DMS53 treated with DMSO at 0.1 percent for 48 hours (cell line): Measurements from ENCODE around the gene LRCH2.
"Not testable (repeated sequence)": the region's sequence is repeated elsewhere in the genome, so short reads cannot be mapped to it uniquely, and the experiment has no call there.

Source experiments
- DNase-seq: peaks from one replicate; lab custom pipeline; 2025; ENCODE audit not compliant: unreplicated experiment; lab: John Stamatoyannopoulos, UW

LRCH2 gene, protein sequence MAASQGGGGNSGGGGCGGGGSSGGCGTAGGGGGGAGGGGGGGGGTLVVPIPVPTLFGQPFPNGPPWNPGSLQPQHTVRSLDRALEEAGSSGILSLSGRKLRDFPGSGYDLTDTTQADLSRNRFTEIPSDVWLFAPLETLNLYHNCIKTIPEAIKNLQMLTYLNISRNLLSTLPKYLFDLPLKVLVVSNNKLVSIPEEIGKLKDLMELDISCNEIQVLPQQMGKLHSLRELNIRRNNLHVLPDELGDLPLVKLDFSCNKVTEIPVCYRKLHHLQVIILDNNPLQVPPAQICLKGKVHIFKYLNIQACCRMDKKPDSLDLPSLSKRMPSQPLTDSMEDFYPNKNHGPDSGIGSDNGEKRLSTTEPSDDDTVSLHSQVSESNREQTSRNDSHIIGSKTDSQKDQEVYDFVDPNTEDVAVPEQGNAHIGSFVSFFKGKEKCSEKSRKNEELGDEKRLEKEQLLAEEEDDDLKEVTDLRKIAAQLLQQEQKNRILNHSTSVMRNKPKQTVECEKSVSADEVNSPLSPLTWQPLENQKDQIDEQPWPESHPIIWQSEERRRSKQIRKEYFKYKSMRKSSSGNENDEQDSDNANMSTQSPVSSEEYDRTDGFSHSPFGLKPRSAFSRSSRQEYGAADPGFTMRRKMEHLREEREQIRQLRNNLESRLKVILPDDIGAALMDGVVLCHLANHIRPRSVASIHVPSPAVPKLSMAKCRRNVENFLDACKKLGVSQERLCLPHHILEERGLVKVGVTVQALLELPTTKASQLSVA

DNA sequence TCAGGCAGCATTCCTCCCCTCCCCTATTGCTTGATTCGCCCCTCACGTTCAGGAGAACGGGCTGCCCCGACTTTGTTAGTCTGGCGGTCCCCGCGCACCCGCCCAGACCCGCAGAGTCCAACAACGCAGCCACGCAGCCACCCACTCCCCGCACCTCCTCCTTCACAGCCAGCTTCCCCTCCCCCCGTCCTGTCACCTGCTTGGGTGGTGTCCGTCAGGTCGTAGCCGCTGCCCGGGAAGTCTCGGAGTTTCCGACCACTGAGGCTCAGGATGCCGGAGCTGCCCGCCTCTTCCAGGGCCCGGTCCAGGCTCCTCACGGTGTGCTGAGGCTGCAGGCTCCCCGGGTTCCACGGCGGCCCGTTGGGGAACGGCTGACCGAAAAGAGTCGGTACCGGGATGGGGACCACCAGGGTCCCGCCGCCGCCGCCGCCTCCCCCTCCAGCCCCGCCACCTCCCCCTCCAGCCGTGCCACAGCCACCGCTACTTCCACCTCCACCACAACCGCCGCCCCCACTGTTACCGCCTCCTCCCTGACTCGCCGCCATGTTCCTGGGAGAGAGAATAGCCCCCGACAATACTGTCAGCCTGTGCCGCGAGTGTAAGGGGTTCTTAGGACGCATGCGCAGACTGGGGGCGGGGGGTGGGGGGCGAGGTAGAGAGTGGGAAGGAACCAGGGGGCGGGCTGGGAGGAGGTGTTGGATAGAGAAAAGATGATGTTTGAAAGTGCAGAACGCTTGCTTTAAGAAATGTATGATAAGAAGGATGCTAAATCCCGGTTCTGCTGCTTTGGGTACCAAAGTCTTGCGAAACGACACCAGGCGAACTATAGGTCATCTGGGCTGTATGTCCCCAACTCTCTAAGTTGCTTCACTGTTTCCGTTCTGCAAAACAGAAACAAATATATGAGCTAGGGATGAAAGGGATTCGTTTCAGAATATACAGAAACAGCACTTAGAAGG lies at the start of gene LRCH2:
Gene LRCH2, minus strand, starts transcription at position 600 of the 959 bp plus-strand sequence. Its CDS starts 55 bp downstream, at position 545.
- no peak for DNase-seq

DNA sequence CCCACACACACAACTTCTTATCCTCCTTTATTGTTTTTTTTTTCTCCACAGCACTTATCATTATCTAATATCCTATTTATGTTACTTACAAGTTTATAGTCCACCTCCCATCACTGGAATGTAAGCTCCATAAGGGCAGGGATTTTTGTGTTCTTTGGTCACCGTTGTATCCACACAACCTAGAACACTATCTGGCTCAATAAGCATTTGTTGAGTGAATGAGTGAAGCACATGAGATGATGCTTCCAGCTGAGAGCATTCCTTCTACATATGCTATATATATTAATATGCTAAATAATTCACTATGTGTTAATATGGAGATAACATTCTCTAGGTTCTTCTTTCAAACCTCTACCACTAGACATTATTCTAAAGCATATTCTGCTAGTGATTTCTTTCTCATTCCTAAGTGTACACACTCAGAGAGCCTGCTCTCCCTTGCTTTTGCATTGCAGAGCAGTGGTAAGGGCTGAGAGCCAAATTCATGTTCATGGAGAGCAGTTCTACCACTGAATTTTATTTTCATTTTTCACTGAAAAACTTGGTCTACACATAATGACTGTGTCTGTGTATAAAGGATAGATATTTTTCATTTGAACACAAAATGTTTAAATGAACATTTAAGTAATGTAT lies 35.3 kb upstream of the LRCH2 start:
- no peak for DNase-seq

- no peak for DNase-seq
These were observed 34.5 kb upstream of the LRCH2 start for GRCh38 chrX:115268421-115268820.

GRCh38 chrX:115266300-115266699 lies 32.4 kb upstream of the LRCH2 start:
- no peak for DNase-seq

- DNase-seq = no peak
These were observed 30.1 kb upstream of the LRCH2 start for GRCh38 chrX:115264009-115264408.

DNA sequence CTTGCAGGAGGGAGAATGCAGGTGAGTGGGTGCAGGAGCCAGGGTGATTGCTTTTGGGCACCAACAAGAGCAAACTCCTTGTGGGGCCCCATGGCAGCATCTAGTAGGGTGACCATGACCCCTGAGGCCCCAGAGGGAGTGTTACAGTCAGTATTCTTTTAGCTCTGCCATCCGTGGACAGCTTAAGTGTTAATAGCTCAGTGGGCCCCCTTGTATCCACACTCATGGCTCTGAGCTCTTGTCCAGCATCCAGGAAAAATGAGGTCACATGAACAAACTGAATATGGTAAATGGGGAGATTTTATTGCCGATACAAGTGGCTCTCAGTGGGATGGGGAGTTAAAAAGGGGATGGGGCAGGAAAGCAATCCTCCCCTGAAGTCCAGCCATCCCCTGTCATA lies 27.3 kb upstream of the LRCH2 start:
- DNase-seq = no peak

DNA sequence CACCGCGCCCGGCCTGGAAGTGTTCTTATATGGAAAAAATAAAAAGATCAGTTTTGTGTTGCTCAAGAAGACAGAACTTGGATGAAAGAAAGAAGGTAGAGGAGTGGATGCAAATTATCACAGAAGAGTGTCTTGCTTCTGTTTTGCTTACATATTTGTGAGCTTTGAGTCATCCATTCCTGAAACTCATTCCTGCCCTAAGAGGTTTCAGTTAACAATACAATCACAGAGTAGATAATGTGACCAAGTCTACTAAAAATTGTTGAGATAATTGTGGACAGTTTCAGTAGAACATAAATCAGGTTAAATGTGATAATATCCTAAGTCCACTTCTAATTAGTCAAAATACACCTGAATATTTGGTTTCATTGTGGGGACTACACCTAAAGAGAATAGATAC lies 26.4 kb upstream of the LRCH2 start:
- no peak for DNase-seq

GRCh38 chrX:115259238-115259875 lies 25.5 kb upstream of the LRCH2 start:
- DNase-seq = no peak

- no peak for DNase-seq
These were observed 23.8 kb upstream of the LRCH2 start for GRCh38 chrX:115257711-115258110.

DNA sequence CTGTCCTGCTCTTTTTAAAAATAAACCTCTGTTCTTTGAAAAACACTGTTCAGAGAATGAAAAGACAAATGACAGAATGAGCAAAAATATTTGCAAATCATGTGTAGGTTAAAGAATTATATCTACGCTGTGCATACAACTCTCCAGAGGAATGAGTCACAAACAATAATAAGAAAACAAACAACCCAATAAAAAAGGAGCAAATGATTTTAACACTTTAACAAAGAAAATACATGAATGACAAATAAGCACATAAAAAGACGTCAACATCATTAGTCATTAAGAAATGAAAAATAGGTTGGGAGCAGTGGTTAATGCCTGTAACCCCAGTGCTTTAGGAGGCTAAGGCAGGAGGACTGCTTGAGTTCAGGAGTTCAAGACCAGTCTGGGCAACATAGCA lies 21.1 kb upstream of the LRCH2 start:
- no peak for DNase-seq

- DNase-seq = no peak
These were observed 17.8 kb upstream of the LRCH2 start for GRCh38 chrX:115251458-115252233.

DNA sequence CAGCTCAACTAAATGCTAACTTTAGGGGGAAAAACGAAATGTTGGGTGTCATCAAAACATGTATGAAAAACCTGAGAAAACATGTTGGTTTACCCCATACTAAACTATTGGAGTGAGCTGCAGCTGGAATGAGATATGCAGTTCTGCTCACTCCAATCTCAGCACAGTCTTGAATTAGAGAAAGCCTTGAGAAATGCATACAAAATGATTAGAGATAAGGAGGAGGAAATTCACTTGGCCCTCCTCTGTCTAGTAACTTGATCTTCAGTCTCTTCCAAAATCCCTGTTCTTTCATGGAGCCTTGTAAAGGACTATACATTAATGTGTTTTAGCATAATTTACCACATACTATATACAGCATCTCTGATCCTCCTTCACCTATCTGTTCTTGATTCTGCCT lies 3.2 kb upstream of the LRCH2 start:
- DNase-seq = no peak

- DNase-seq = no peak
These were observed 2.7 kb upstream of the LRCH2 start for GRCh38 chrX:115236560-115236959.

- no peak for DNase-seq
These were observed 565 bp upstream of the LRCH2 start for GRCh38 chrX:115234461-115234860.

GRCh38 chrX:115232933-115233496 lies 881 bp downstream of the LRCH2 start:
- no peak for DNase-seq

DNA sequence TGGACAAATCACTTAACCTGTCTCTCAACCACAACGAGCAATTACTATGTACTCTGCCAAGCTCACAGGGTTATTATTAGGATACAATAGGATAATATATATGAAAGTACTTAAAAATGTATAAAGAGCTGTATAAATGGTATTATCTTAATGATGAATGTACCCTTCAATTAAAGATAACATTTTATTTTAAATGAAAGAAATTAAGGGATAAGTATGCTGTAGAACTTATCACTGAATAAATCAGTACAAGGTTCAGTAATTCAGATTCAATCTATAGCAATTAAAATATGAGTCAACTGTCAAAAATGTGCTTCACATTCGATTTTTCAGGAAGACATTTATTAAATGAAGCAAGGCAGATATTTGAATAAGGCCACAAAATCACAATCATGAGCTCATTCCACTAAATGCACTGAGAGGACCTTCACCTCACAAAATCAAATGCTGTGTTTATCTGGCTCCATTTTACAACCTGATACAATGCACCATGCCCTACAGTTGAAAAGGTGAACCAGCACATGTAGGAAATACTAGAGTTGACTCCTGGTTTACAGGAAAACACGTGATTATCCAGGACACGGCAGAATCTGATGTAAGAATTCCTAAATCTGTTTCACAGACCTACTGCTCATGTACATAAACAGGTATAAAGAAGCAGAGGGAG lies 4.4 kb downstream of the LRCH2 start:
- no peak for DNase-seq

DNA sequence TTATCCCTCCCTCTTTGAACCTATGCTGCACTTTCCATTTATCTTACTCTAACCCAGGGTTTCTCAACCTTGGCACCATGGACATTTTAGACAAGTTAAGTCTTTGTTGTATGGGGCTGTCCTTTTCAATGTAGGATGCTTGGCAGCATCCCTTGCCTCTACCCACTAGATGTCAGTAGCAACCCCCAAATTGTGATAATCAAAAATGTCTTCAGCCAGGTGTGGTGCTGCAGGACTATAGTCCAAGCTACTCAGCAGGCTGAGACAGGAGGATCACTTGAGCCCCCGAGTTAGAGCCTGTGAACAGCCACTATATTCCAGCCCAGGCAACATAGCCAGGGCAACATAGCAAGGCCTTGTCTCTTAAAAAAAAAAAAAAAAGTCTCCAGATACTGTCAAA lies 7.0 kb downstream of the LRCH2 start:
- peak; percentile 8 for DNase-seq

- DNase-seq = not testable (repeated sequence)
These were observed 16.6 kb downstream of the LRCH2 start for GRCh38 chrX:115217346-115217745.

- DNase-seq = no peak
These were observed 19.3 kb downstream of the LRCH2 start for GRCh38 chrX:115214605-115215004.
